HG03571 (cell line): ENCODE results near the gene DOCK7.
"Not testable (repeated sequence)": the region's sequence is repeated elsewhere in the genome, so short reads cannot be mapped to it uniquely, and the experiment has no call there.

Source experiments
- ATAC-seq: cut with Tn5 transposase; IDR thresholded peaks from one replicate; pipeline ENCODE4 v1.9.1; 2021; ENCODE audit not compliant: unreplicated experiment

DOCK7 gene

DNA sequence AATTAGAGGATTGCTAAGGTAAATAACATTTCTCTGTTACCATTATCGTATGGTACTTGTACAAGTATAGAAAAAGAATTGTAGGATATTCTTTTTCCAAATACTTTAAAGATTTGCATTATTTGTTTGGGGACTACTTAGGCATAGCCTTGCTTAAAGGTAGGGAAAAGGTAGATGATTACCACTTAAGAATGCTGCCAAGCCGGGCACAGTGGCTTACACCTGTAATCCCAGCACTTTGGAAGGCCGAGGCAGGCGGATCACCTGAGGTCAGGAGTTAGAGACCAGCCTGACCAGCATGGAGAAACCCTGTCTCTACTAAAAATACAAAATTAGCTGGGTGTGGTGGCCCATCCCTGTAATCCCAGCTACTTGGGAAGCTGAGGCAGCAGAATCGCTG lies 10.0 kb upstream of the DOCK7 start:
- not testable (repeated sequence) for ATAC-seq

DNA sequence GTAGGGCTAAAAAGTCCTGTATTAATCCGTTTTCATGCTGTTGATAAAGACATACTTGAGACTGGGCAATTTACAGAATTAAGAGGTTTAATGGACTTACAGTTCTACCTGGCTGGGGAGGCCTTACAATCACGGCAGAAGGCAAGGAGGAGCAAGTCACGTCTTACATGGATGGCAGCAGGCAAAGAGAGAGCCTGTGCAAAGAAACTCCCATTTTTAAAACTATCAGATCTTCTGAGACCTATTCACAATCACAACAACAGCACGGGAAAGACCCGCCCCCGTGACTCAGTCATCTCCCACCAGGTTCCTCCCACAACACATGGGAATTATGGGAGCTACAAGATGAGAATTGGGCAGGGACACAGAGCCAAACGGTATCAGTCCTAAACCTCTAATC lies 6.3 kb upstream of the DOCK7 start:
- ATAC-seq = not testable (repeated sequence)

DNA sequence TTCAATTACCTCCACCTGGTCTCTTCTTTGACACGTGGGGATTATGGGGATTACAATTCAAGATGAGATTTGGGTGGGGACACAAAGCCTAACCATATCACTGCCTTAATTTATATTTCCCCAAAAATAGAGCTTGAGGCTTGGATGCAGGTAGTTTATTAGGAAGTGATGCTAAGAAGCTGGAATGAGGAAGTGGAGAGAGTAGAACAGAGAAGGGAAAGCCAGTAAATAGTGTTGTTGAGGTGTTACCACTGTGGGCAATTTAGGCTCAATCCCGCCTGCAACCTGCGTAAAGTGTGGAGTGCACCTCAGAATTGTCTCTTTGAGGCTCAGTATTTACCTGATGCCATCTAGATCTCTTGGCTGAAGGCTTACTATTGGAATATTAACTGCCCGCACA lies 4.9 kb upstream of the DOCK7 start:
- no peak for ATAC-seq

DNA sequence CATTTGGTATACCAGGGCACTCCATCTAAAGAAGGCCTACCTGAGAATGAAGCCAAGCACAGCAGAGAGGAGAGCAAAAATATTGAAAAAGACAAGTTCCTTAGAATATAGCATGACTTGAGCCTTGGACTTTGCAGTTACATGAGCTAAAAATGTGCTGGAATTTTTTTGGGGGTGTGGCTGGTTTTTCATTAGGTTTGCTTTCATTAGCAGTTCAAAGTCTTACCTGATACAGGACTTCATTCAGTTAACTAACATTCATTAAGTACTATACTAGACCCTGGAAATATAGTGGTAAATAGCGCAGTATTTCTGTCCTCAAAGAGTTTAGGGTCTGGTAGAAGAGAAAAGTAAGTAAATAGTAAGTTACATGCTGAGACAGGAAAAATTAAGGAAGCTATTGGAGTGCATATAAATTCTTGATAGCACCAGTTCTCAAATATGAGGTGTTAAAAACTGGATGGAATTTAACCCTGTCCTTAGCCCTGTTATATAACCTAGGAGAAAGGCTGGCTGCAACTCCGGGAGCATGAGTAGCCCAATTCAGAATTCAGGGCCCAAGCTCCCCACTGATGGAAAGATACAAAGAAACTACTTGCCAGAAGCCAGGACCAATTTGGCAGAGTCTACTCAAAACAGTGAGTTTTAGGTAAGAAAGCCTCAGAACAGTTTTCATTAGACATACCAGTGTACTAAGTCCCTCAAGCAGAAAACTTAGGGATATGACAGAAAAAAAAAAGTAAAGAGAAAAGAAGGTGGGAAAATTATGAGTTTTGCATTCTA lies 3.1 kb upstream of the DOCK7 start:
- ATAC-seq = no peak

DNA sequence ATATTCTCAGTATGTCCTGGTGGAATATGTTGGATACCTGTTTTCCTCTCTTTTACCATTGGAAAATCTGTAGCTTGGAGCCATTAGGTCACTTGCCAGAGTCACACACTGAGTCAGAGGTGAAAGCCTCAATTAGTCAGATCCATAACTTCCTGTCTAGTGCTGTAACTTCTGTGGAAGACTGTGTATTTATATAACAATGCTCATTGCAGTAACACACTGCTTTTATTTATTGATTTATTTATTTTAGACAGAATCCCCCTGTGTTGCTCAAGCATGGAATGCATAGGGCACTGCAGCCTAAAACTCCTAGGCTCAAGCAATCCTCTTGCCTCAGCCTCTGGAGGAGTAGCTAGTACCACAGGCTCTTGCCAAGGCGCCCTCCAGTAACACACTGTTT lies 1.3 kb upstream of the DOCK7 start:
- no peak for ATAC-seq

DNA sequence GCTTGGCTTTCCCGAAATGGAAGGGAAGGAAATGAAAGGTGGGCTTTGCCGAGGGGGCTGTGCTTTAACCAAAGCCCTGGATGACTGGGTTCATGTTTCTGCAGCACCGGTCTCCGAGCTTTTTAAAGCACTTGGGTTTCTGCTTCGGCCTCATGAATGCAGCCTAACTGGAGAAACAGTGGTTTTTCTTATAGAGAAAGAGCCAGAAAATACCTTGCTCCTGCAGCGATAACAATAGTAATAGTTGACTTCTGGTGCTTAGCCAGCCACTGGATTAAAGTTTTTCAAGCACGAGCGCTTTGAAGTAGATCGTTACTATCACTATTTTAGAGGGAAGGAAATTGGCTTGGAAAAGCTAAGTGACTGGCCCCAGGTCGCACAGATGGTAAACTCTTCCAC lies 500 bp upstream of the DOCK7 start:
- ATAC-seq = no peak

DNA sequence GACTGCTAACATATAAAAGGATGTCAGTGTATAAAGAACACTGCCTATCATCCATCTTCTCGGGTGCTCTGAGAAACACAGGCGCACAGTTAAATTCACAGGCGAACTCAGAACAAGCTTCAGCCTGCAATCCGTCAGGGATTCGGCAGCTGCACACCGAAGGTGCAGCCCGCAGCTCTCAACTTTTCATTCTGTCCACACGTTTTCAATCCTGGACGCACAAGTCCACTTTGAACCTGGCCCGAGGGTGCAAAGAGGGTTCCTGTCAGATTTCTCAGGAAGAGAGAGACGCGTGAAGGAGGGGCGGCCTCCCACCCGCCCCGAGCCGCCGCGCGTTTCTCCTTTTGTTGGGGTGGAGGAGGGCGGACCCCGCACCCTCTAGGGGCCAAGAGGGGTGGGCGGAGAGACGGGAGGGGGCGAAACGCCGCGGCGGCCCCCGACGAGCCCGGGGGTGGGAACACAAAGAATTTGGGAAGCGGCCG lies 724 bp downstream of the DOCK7 start:
- ATAC-seq = peak; percentile 27

DNA sequence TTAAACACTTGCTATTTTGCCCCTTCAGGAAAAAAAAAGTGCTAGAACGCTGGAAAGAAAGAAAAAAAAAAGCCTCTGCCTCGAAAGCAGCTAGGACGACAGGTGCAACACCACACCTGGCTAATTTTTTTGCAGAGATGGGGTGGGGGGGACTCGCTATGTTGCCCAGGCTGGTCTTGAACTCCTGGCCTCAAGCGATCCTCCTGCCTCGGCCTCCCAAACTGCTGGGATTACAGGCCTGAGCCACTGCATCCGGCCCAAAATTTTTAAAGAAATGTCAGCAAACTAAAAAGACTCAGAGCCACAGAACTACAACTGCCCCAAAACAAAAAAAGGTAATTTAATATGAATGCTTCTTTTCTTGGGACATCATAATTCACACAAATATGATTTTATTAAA lies 1.4 kb downstream of the DOCK7 start:
- no peak for ATAC-seq

DNA sequence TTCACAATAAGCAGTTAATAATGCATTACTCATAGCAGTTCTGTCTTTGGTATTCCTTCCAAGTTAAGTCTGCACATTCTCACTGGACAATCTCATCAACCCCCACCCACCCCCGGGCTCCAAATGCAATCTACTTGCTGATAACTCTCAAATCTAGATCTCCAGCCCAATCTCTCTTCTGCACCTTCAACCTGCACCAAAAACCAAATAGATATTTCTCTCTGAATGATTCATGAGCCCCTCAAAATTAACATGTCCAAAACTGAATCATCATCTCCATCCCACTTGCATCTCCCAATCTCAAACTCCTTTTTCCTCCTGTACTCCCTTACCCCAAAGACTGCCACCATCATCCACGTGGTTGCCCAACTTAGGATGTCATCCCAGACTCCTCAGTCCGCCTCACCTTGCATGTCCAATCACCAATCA lies 2.7 kb downstream of the DOCK7 start:
- ATAC-seq = no peak

DNA sequence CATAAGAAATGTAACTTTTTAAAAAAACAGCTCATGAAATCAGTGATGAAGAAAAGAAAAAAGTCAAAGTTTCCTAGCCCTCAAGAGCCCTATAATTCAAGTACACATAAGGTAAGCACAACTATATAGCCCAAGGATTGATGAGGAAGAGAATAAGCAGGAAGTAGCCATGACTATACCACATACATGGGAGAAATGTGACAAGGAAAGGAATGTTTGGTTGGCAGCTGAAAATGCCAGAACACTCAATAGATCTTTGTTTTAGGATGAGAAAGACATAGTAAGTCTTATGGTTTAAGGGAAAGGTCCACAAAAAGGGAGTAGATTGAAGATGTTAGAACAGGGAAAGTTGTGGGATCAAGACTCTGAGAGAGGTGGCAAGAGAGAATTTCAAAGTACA lies 5.7 kb downstream of the DOCK7 start:
- no peak for ATAC-seq

DNA sequence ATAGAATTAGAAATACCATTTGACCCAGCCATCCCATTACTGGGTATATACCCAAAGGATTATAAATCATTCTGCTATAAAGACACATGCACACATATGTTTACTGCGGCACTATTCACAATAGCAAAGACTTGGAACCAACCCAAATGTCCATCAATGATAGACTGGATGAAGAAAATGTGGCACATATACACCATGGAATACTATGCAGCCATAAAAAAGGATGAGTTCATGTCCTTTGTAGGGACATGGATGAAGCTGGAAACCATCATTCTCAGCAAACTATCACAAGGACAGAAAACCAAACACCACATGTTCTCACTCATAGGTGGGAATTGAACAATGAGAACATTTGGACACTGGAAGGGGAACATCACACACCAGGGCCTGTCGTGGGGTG lies 7.2 kb downstream of the DOCK7 start:
- ATAC-seq = not testable (repeated sequence)

DNA sequence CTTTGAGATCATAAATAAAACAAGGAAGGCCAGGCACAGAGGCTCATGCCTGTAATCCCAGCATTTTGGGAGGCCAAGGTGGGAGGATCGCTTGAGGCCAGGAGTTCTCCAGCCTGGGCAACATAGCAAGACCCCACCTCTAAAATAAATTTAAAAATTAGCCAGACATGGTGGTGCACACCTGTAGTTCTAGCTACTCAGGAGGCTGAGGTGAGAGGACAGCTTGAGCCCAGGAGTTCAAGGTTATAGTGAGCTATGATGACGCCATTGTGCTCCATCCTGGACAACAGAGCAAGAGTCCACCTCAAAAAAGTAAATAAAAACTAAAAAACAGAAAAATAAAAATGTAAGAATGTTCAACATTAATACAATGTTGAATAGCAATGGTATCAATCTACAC lies 10.4 kb downstream of the DOCK7 start:
- not testable (repeated sequence) for ATAC-seq

DNA sequence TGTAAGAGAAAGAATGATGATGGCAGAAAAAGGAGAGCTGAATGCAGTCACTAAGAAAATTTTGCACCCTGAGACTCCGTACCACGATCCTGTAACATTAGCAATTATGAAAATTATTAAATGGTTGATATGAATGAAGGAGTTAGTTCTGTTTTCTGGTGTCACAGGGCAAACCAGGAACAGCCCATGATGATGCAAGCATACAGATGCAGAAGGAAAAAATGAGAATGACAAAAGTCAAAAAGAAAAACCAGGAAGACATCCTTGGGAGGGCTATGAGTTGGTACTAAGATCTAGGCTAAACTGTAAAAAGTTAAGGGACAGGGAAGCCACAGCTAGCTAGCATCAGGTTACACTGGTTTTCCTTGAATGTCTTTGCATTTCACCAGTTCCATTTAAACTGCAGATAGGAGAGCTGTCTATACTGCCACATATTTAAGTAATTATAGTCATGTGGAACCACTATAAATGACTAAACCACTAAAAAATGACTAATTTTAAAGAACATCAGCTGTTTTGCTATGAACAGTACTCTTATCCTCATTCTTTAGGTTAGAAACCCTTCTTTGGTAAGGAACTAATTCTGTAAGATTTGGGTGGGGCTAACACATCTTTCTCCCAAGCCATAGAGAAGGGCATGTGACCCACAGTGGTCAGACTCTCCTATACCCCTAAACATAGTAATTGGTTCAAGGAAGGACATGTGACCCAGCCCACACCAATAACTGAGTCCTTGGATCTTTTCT lies 11.4 kb downstream of the DOCK7 start:
- no peak for ATAC-seq

DNA sequence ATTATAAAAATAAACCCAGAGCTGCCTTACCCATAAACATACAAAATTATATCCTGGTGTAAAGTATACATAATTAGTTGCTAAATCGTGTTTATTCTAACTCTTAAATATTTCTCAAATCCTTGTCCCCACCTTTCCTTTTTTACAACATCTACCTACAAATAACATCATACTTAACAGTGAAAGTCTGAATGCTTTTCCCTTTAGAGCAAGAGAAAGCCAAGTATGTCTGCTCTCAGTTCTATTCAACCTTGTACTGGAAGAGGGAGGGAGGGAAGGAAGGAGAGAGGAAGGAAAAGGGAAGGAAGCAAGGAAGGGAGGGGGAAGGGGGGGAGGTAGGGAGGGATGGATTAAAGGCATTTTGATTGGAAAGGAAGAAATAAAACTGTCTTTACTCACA lies 14.6 kb downstream of the DOCK7 start:
- no peak for ATAC-seq

DNA sequence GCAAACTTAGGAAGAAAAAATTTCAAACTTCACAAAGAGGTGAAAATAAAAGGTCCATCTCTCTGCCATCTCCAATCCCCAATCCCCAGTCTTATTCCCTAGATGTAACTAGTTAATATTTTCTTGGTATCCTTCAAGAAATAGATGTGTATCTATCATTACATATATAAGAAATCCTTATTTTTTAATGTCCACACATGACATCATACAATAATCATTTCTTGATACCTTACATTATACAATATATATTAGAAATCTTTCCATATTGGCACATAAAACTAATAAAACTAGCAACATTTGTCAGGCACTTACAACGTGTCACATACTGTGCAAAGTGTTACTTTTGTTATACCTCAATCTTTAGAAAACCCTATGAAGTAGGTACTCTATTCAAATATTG lies 16.2 kb downstream of the DOCK7 start:
- no peak for ATAC-seq

DNA sequence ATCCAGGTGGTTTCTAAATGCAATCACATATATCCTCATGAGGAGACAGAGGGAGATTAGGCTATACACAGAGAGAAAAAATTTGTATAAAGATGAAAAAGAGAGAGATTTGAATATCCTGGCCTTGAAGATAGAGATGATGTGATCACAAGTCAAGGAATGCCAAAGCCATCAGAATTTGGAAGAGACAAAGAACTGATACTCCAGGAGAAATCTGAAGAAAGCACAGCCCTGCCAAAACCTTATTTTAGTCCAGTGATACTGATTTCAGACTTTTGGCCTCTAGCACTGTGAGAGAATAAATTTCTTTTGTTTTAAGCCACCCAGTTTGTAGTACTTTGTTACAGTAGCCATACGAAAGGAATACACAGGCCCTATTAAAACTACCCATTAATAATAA lies 33.4 kb downstream of the DOCK7 start:
- ATAC-seq = no peak

DNA sequence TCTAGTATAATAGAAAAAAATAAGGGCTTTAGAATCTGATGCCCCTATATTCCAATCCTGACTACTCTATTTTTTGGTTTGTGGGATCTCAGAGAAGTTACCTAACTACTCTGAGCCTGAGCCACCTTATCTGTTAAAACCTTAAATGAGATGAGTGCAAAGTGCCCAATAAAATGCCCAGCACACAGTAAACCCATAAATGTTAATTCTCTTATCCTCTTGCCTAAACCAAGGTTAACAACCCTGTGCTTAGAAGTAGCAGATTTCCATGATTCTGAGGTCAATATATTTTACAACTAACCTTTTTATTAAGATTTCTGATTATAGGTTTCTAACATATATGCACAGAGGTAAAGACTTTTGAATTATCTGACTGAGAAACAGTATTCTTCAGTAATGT lies 35.8 kb downstream of the DOCK7 start:
- ATAC-seq = no peak

DNA sequence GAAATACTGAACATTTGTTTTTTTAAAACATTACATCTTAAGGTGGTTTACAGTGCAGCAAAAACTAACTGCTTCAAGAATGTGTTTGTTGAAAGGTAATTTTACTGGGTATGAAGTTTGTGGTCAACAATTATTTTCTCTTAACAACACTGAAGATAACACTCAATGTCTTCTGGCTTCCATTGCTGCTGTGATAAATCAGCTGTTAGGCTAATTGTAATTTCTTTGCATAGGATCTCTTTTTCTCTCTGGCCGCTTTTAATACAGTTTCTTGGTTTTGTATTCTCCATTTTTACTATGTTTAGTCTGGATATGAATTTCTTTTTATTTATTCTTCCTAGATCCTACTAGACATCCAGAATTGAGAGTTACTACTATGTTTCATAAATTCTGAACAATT lies 44.9 kb downstream of the DOCK7 start:
- no peak for ATAC-seq

DNA sequence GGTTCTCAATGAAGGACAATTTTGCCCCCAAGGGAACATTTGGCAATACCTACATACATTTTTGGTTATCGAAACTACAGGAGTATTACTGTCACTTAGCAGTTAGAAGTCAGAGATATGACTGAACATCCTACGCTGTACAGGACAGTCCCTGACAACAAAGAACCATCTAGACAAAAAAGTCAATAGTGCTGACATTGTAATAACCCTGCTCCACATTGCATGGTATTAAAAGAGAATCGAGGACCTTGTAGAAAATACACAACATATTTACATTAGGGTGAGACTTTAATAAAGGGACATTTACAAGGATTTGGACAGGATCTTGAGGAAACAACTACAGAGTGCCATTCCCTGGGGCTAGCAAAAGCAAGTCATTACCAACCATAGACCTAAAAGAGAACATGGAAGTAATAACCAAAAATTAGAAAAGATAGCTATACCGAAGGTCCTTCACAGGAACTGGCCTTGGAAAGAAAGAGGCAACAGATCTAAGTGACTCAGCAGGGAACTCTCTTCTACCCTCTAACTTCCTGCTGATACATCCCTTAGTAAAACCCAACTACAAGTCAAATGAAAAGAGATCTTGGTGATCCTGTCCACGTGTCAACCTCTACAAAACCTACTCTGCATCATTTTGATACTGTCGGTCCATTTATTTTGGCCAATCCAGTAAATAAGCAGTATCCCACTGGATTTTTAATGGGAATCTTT lies 50.6 kb downstream of the DOCK7 start:
- ATAC-seq = no peak

DNA sequence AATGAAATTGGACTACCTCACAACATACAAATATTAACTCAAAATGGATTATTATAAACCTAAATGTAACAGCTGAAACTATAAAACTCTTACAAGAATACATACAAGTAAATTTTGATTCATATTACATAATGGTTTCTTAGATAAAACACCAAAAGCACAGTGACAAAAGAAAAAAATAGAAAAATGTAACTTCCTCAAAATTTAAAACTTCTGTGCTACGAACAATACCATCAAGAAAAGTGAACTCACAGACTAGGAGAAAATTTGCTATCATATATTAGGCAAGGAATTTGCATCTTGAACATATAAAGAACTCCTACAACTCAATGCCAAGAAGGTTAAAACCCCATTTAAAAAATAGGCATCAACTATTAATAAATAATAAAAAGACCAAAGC lies 59.7 kb downstream of the DOCK7 start:
- no peak for ATAC-seq

DNA sequence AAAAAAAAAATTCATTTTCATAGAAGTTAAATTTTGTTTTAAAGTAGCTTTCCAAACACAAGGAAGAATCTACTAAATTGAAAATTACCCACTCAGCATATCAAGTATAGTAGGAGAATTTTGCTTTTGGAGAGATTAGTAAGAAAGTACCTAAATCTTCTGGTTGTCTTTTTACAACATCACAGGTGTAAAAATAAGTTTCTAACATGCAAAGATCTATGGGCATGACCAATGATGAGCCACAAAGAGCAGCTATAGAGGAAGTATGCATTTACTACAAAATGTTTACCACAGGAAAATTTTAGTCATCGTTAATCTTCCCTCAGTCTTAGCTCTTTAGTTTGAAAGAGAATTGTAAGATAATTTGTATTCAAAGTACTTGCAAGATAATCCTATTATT lies 62.8 kb downstream of the DOCK7 start:
- no peak for ATAC-seq

DNA sequence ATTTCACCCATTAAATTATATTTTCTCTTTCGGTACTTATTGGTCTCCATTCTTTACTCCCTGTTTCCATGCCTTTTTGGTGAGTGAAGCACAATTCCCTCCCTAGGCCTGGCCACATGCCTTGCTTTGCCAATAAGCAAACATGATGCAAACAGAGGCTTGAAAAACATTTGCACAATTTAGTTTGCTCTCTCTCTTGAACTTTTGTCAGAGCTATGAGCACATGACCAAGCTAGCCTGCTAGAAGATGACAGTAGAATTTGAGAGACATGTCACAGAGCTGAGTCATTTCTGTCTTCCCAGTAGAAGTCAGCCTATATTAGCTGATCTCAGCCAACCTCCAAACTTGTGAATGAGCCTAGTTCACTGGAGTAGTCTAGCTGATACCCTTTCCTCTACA lies 66.3 kb downstream of the DOCK7 start:
- ATAC-seq = peak; percentile 83
